MV-4-11 (cell line): Measurements from ENCODE around the gene FOXA1.

Source experiments
- DNase-seq: peaks from one replicate; lab custom pipeline; 2025; lab: John Stamatoyannopoulos, UW

Gene FOXA1

GRCh38 chr14:37589715-37590427 is 5.2 kb downstream of the FOXA1 start:
- DNase-seq: no peak

- DNase-seq: peak; percentile 31
Measured at GRCh38 chr14:37588956-37589714, 5.9 kb downstream of the FOXA1 start.

- no peak for DNase-seq
Measured at GRCh38 chr14:37588667-37588955, 6.4 kb downstream of the FOXA1 start.

- DNase-seq: no peak
Measured at GRCh38 chr14:37587881-37588666, 7.0 kb downstream of the FOXA1 start.

GRCh38 chr14:37587131-37587803 is 7.8 kb downstream of the FOXA1 start:
- no peak for DNase-seq

GRCh38 chr14:37586797-37587130 is 8.3 kb downstream of the FOXA1 start:
- DNase-seq: no peak

- no peak for DNase-seq
Measured at GRCh38 chr14:37585971-37586796, 8.9 kb downstream of the FOXA1 start.

GRCh38 chr14:37585101-37585511 is 9.9 kb downstream of the FOXA1 start:
- DNase-seq: no peak

GRCh38 chr14:37584211-37585100 is 10.6 kb downstream of the FOXA1 start:
- no peak for DNase-seq

- DNase-seq: no peak
Measured at GRCh38 chr14:37583358-37584210, 11.5 kb downstream of the FOXA1 start.

GRCh38 chr14:37580146-37580545 is 14.9 kb downstream of the FOXA1 start:
- no peak for DNase-seq

- DNase-seq: no peak
Measured at GRCh38 chr14:37579274-37579673, 15.8 kb downstream of the FOXA1 start.

GRCh38 chr14:37573356-37573755 is 21.7 kb downstream of the FOXA1 start:
- DNase-seq: no peak

- DNase-seq: no peak
Measured at GRCh38 chr14:37571391-37571790, 23.7 kb downstream of the FOXA1 start.

- no peak for DNase-seq
Measured at GRCh38 chr14:37569729-37570128, 25.3 kb downstream of the FOXA1 start.

- DNase-seq: no peak
Measured at GRCh38 chr14:37566811-37567371, 28.2 kb downstream of the FOXA1 start.

GRCh38 chr14:37565550-37565949 is 29.5 kb downstream of the FOXA1 start:
- DNase-seq: no peak

- DNase-seq: no peak
Measured at GRCh38 chr14:37563189-37563588, 31.9 kb downstream of the FOXA1 start.

GRCh38 chr14:37559386-37559785 is 35.7 kb downstream of the FOXA1 start:
- DNase-seq: no peak
